HUES64 (cell line): ENCODE measurements around the gene TTLL5.

Experiments
- H3K27ac ChIP-seq: 2 replicates; pipeline ENCODE4 v1.7.0; 2013; ENCODE audit warnings: low read depth, low read length, inconsistent platforms
- H3K27me3 ChIP-seq: 2 replicates; pipeline ENCODE4 v1.6.1; 2013; ENCODE audit warnings: mild to moderate bottlenecking, low read length; ENCODE audit not compliant: insufficient read depth
- H3K36me3 ChIP-seq: 2 replicates; pipeline ENCODE4 v1.6.1; 2013; ENCODE audit warnings: mild to moderate bottlenecking, low read length; ENCODE audit not compliant: insufficient read depth
- H3K4me1 ChIP-seq: 2 replicates; pipeline ENCODE4 v1.6.1; 2013; ENCODE audit warnings: mild to moderate bottlenecking, low read length, moderate library complexity; ENCODE audit not compliant: insufficient read depth
- H3K4me3 ChIP-seq: 2 replicates; pipeline ENCODE4 v1.5.1; 2013; ENCODE audit warnings: mild to moderate bottlenecking, low read length, moderate library complexity
- H3K9ac ChIP-seq: 2 replicates; pipeline ENCODE4 v1.6.1; 2013; ENCODE audit warnings: mild to moderate bottlenecking, low read depth, low read length
- H3K9me3 ChIP-seq: 2 replicates; pipeline ENCODE4 v1.6.1; 2013; ENCODE audit warnings: low read depth, low read length; ENCODE audit not compliant: insufficient read depth
- WGBS: fragments of 150-250, 120-280 bp; methylation state at CpG from one replicate; pipeline ENCODE4 v1.1.7; 2013; ENCODE audit warnings: missing lambda C conversion rate; 5-methylcytosine and 5-hydroxymethylcytosine counted together

The TTLL5 gene

DNA sequence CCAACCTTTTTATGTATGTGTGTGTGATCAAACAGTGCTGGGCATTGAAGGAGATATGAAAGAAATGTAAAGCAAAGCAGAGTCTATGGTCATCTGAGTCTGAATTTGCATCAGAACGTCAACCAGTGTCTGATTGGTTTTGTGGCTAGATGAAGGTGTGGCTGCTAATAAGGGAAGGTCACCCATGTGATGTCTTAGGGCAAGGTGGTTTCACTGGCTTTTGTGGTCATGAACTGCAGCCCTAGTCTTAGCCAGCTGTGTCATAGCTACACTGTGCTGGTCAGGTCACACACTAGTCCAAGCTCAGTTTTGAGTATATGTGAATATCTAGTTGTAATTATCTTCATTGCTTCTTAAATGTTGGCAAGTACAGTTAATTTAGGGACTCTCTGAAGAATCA, 214.9 kb downstream of the TTLL5 start:
- H3K4me3 ChIP-seq: no peak overlapping the region
- no peak overlapping the region for H3K9ac ChIP-seq
- H3K27ac ChIP-seq: no peak overlapping the region
- peaks cover 8% of the 10 kb centered on the region; the same call in 1 of the 2 replicates for H3K36me3 ChIP-seq
- no peaks in the 10 kb centered on the region for H3K4me1 ChIP-seq
- 78% methylated on average over 1 of the region's 1 CpG for WGBS
- no peaks in the 10 kb centered on the region for H3K9me3 ChIP-seq
- H3K27me3 ChIP-seq: no peaks in the 10 kb centered on the region

DNA sequence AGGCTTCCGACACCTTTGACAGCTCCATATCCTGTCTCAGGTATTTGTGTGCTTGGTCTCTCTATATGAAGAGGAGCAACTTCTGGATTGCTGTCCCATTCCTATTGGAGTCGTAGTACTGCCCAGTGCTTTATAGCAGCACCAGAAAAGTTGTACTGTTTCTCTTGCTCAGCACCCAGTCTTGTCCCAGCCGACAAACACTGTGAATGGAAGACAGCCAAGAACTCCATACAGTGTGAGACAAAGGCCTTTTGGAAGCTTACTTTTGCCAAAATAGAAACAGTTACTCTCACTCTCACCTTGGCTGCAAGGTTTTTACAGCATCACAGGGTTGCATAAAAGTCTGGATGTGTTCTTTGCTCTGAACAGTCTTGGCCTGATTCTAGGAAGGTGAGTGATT, 215.5 kb downstream of the TTLL5 start:
- H3K27me3 ChIP-seq: no peaks in the 10 kb centered on the region
- H3K27ac ChIP-seq: no peak overlapping the region
- no peaks in the 10 kb centered on the region for H3K4me1 ChIP-seq
- H3K36me3 ChIP-seq: peaks cover 2% of the 10 kb centered on the region; the same call in 1 of the 2 replicates
- no peak overlapping the region for H3K4me3 ChIP-seq
- H3K9ac ChIP-seq: no peak overlapping the region
- H3K9me3 ChIP-seq: no peaks in the 10 kb centered on the region
- 95% methylated on average over 3 of the region's 3 CpGs for WGBS

DNA sequence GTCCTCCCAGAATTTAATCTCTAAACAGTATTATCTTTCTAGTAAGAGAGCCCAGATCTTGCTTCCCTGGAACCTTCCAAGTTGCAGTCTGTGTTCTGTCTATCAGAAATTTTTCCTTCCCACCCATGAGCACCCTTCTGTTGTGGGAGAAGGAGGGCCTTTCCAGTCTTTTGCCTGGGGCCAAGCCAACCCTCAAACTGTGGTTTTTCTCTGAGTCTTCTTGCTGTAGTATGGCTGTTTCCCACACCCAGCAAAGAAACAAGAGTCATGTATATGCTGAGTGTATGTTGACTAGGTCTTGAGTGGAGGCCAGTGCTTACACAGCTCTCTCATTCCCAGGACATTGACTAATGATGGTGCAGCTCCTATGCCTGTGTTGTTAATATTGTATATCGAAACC, 216.2 kb downstream of the TTLL5 start:
- WGBS: 80% methylated on average over 1 of the region's 1 CpG
- H3K4me3 ChIP-seq: no peak overlapping the region
- peaks cover 7% of the 10 kb centered on the region for H3K4me1 ChIP-seq
- H3K36me3 ChIP-seq: no peaks in the 10 kb centered on the region
- no peaks in the 10 kb centered on the region for H3K27me3 ChIP-seq
- H3K9me3 ChIP-seq: no peaks in the 10 kb centered on the region
- H3K27ac ChIP-seq: no peak overlapping the region
- H3K9ac ChIP-seq: no peak overlapping the region

DNA sequence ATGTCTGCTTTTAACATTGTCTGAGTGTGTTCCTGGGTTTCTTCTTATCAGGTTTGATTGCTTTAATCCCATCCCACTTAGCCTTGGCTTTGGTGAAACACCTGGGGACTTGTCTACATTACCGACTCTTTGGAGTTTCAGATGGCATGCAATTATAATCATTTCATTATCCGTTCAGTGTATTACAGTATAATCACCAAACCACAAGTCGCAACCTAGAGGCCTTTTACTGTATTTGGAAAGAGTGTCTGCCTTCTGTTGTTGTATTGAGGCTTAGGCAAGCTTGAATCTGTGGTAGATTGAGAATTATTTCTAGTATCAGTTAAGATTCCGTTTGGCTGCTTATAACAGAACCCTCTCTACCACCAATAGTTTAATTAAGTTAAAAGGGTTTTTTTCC, 216.8 kb downstream of the TTLL5 start:
- peaks cover 4% of the 10 kb centered on the region for H3K36me3 ChIP-seq
- H3K4me3 ChIP-seq: no peak overlapping the region
- no peaks in the 10 kb centered on the region for H3K27me3 ChIP-seq
- WGBS: 98% methylated on average over 2 of the region's 4 CpGs
- H3K27ac ChIP-seq: no peak overlapping the region
- peaks cover 7% of the 10 kb centered on the region for H3K4me1 ChIP-seq
- H3K9me3 ChIP-seq: no peaks in the 10 kb centered on the region
- no peak overlapping the region for H3K9ac ChIP-seq

DNA sequence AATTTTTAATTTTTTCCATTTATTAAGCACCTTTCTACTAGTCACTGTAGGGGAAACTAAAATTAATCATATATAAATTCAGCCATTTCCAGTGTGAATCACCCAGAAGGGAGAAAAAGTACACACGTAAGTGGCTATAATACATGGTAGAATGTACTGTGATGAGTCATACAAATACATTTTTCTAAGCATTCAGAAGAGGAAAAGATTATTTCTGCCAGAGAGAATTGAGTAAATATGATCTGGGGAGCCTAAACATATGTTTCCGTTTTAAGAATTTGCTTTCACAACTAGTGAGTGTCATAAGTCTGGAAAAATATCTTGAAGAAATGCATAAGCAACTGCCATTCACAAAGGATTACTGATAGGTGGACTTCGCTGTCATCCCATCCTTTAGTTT, 218.0 kb downstream of the TTLL5 start:
- no peak overlapping the region for H3K9ac ChIP-seq
- no peak overlapping the region for H3K27ac ChIP-seq
- WGBS: 96% methylated on average over 2 of the region's 3 CpGs

DNA sequence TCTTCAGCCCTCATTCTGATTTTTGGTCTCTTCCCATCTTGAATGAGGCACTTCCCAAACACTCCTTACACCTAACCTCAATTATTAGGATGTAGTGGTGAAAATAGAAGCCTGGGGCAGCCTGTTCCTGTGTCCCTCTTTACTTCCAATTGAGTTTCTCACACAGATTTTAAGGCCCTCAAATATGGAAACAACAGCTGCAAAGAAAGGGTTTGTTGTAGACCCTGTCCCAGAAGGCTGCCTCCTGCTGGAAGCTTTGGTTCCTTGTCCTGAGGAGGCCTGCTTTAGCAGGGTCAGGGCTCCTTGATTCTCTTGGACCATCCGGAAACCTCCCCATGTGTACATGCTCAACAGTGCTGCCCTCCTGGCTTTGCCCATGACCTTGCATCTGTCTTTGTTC, 219.5 kb downstream of the TTLL5 start:
- Histone ChIP-seq H3K9ac (no peak overlapping the region), H3K27ac (no peak overlapping the region), H3K9me3 (no peaks in the 10 kb centered on the region), H3K36me3 (peaks cover 8% of the 10 kb centered on the region), H3K27me3 (no peaks in the 10 kb centered on the region), H3K4me3 (no peak overlapping the region), H3K4me1 (peaks cover 11% of the 10 kb centered on the region)
- WGBS: 85% methylated on average over 1 of the region's 1 CpG

More for the DNA sequence above, 218.0 kb downstream of the TTLL5 start:
- Histone ChIP-seq H3K4me3 (no peak overlapping the region), H3K27me3 (no peaks in the 10 kb centered on the region), H3K4me1 (peaks cover 11% of the 10 kb centered on the region), H3K9me3 (no peaks in the 10 kb centered on the region), H3K36me3 (peaks cover 8% of the 10 kb centered on the region)

DNA sequence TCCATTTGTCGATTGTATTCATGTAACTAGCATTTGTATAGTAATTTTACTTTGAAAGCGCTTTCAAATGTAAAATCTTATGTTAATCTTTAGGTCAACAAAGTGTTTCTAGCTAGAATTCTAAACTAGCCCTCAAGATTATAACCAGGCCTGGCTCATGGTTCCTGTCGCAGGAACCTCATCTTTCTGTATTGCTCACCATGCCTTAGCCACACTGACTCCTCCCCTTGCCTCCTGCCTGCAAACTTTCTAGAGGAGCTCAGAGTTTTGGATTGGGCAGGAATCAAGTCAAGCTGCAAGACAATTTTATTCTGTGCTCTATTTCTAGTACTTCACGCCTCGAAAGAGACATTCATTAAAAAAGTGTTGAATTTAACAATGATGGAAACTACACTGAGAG, 220.9 kb downstream of the TTLL5 start:
- Histone ChIP-seq H3K27ac (no peak overlapping the region), H3K4me3 (no peak overlapping the region), H3K9me3 (no peaks in the 10 kb centered on the region), H3K36me3 (peaks cover 8% of the 10 kb centered on the region), H3K9ac (no peak overlapping the region), H3K27me3 (no peaks in the 10 kb centered on the region), H3K4me1 (peaks cover 11% of the 10 kb centered on the region)
- WGBS: 82% methylated on average over 3 of the region's 5 CpGs

DNA sequence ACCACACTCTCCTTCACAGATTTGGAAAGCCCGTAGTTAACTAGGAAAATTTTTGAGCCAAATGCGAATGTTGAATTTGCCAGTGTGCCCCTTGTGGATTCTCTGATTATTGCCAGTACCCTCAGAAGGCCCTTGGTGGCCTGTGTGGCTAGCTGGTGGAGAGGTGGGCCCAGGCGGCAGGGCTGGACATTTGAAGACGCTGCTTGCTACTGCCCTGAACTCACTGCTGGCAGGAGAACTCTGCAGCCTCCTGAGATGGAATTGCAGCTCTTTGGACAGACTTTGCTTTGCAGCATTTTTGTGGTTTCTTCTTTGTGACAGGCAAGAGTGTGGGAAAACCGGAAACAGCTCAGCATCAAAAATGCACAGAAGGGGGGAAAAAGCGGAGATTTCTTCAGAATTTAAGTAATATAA, 223.2 kb downstream of the TTLL5 start:
- no peak overlapping the region for H3K9ac ChIP-seq
- H3K4me3 ChIP-seq: no peak overlapping the region
- peaks cover 11% of the 10 kb centered on the region for H3K4me1 ChIP-seq
- no peaks in the 10 kb centered on the region for H3K27me3 ChIP-seq
- H3K9me3 ChIP-seq: no peaks in the 10 kb centered on the region
- peaks cover 8% of the 10 kb centered on the region for H3K36me3 ChIP-seq
- 90% methylated on average over 6 of the region's 6 CpGs for WGBS
- H3K27ac ChIP-seq: no peak overlapping the region

DNA sequence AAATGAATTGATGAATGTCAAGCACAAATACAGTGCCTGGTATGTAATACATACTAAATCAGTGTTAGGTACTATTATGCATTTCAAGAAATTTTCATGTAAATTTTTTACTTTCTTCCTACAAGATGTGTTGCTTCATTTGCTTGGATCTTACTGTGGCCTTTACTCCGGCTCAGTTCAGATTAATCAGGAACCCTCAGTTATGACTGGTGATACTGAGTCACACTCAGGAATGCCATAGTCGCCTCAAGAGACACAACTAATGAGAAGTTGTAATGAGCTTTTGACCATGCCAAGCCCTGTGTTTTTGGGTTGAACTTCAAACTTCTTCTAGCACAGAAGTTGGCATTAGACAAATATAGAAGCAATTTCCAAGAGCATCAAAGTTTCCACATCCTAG, 224.8 kb downstream of the TTLL5 start:
- H3K27ac ChIP-seq: no peak overlapping the region
- H3K9ac ChIP-seq: no peak overlapping the region
- no peak overlapping the region for H3K4me3 ChIP-seq
- H3K36me3 ChIP-seq: peaks cover 8% of the 10 kb centered on the region
- no peaks in the 10 kb centered on the region for H3K27me3 ChIP-seq
- H3K4me1 ChIP-seq: peaks cover 11% of the 10 kb centered on the region
- no peaks in the 10 kb centered on the region for H3K9me3 ChIP-seq
- WGBS: 93% methylated on average over 2 of the region's 2 CpGs

DNA sequence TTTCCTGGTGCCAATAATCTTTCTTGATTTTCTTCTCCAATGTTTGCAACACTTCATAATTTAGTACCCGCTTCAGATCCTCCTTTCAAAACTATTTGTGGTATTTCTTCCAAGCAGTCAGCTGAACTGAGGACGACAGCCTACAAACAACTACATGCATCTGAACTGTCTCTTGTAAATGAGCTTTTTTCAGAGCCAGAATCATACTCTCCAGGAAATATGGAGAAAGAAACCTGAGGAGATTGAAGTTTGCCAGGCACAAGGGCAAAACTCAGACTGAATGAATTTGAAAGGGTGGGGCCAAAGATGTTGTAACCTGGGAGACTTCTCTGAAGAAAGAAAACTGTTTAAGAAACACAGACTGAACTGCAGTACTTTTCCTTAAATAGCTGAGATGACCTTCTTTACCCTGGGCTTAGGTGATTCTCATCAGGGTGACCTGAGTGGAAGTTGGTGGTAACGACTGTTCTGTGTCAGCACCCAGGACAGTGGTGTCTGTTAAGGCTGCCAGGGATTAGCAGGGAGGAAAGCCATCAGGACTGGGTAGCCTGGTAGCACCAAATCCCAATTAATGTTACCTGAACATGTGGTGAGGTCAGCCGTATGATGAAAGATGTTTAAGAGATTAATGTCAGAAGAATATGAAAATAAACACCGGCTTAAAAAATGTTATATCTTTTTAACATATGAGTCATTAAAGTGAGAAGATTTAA, 225.7 kb downstream of the TTLL5 start:
- no peak overlapping the region for H3K4me3 ChIP-seq
- no peaks in the 10 kb centered on the region for H3K9me3 ChIP-seq
- H3K36me3 ChIP-seq: peaks cover 8% of the 10 kb centered on the region
- H3K4me1 ChIP-seq: peaks cover 8% of the 10 kb centered on the region
- H3K27ac ChIP-seq: no peak overlapping the region
- WGBS: 90% methylated on average over 5 of the region's 5 CpGs
- no peak overlapping the region for H3K9ac ChIP-seq
- H3K27me3 ChIP-seq: no peaks in the 10 kb centered on the region

DNA sequence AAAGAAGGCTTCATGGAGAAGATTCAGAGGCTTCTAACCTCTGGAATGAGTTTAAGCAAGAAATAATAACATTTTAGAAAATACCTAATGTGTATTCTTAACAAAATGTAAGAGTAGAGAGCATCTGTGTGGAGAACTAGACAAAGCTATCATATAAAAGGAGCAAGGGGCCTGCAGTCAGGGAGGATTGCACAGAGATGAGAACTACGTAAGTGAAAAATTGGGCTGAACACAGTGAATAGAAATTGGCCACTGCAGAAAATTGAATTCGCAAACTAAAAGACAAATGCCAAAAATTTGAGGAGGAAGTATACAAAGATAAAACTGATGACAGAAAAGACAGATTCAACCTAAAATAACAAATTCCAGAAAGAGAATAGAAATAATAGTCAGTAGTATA, 227.9 kb downstream of the TTLL5 start:
- Histone ChIP-seq H3K4me3 (no peak overlapping the region), H3K36me3 (no peaks in the 10 kb centered on the region), H3K9me3 (no peaks in the 10 kb centered on the region), H3K9ac (no peak overlapping the region), H3K27ac (no peak overlapping the region), H3K4me1 (no peaks in the 10 kb centered on the region), H3K27me3 (no peaks in the 10 kb centered on the region)
- 91% methylated on average over 2 of the region's 2 CpGs for WGBS

DNA sequence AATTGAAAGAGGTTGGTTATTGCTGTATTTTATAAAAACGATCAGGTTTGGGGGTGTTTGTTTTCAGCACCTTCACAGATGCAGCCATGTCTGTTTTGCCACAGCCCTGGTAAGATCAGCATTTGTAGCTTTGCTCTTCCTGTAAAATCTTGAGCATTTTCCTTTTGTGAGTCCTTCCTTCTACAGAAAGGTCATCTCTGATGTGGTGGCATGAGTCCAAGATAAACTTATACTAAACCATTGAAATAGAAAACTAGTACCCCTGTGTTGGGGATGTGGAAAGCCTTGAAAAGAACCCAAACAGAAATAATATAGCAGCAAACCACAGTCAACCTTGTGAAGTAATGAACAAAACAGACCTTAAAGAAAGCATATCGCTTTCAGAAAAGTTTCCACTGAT, 235.3 kb downstream of the TTLL5 start:
- 92% methylated on average over 2 of the region's 2 CpGs for WGBS
- no peaks in the 10 kb centered on the region for H3K4me1 ChIP-seq
- H3K4me3 ChIP-seq: no peak overlapping the region
- no peaks in the 10 kb centered on the region for H3K27me3 ChIP-seq
- H3K27ac ChIP-seq: no peak overlapping the region
- no peaks in the 10 kb centered on the region for H3K36me3 ChIP-seq
- H3K9me3 ChIP-seq: no peaks in the 10 kb centered on the region
- no peak overlapping the region for H3K9ac ChIP-seq
